GM12891 (cell line): ENCODE measurements around the gene GNAQ.

Experiments
- DNase-seq: peaks from one replicate; pipeline ENCODE4 v3.0.0; 2011; ENCODE audit warnings: low spot score; ENCODE audit not compliant: insufficient read length
- FAIRE-seq: peaks from 2 replicates; lab custom pipeline; 2011; peaks lifted over from hg19 to GRCh38; lab: Jason Lieb, UNC
- PAX5 ChIP-seq: IDR thresholded peaks from 2 replicates; pipeline ENCODE4 v1.6.1; 2011; ENCODE audit warnings: low read length, moderate library complexity, mild to moderate bottlenecking; ENCODE audit not compliant: insufficient read depth, severe bottlenecking
- POLR2A ChIP-seq: IDR thresholded peaks from 2 replicates; pipeline ENCODE4 v1.6.1; 2011; ENCODE audit warnings: low read depth, low read length, control low read depth
- POLR2AphosphoS5 ChIP-seq: IDR thresholded peaks from 2 replicates; pipeline ENCODE4 v1.6.1; 2011; ENCODE audit warnings: low read depth, low read length, control low read depth
- POU2F2 ChIP-seq: IDR thresholded peaks from 2 replicates; pipeline ENCODE4 v1.6.1; 2011; ENCODE audit warnings: low read depth, mild to moderate bottlenecking, control low read depth, low read length, moderate library complexity
- SPI1 ChIP-seq: IDR thresholded peaks from 2 replicates; pipeline ENCODE4 v1.6.1; 2011; ENCODE audit warnings: low read depth, low read length, control low read depth
- TAF1 ChIP-seq: IDR thresholded peaks from 2 replicates; pipeline ENCODE4 v1.6.1; 2011; ENCODE audit warnings: low read depth, low read length, control low read depth

The GNAQ gene

GRCh38 chr9:77996696-77997095 lies 34.9 kb downstream of the GNAQ start:
- no peak for DNase-seq
- TF ChIP-seq PAX5, result no peak
- no peak for TF ChIP-seq TAF1
- TF ChIP-seq SPI1, result no peak
- TF ChIP-seq POLR2A, result no peak
- no peak for TF ChIP-seq POLR2AphosphoS5
- no peak for TF ChIP-seq POU2F2
- FAIRE-seq, result no peak

- FAIRE-seq, result no peak
- TF ChIP-seq SPI1 (no peak), POLR2A (no peak), POLR2AphosphoS5 (no peak), POU2F2 (no peak), TAF1 (no peak), PAX5 (no peak)
- no peak for DNase-seq
These were observed 40.4 kb downstream of the GNAQ start for GRCh38 chr9:77991191-77991590.

DNA sequence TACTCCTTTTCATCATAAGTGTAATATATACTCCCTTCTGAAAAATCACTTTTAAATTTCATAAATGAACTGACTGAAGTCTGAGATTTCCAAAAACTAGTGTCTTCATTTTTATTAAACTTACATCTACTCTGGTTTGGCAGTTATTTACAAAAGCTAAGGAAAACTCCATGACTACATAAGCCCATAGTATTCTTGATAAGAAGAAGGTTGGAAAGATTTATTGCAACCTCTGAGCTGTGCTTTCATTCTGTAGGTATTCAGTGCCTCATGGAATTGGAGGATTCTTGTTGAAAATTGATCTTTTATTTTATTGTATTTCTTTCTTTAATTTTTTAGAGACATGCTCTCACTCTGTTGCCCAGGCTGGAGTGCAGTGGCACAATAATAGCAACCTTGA lies 41.7 kb downstream of the GNAQ start:
- no peak for FAIRE-seq
- DNase-seq, result no peak
- TF ChIP-seq PAX5 (no peak), TAF1 (no peak), POLR2AphosphoS5 (no peak), POLR2A (no peak), POU2F2 (no peak), SPI1 (no peak)

GRCh38 chr9:77989458-77989857 lies 42.2 kb downstream of the GNAQ start:
- TF ChIP-seq POU2F2 (no peak), SPI1 (no peak), TAF1 (no peak)
- DNase-seq (no peak), FAIRE-seq (no peak)

- no peak for FAIRE-seq
- DNase-seq, result no peak
- TF ChIP-seq POLR2A, result no peak
- TF ChIP-seq POLR2AphosphoS5, result no peak
- TF ChIP-seq TAF1, result no peak
- TF ChIP-seq PAX5, result no peak
- no peak for TF ChIP-seq POU2F2
- TF ChIP-seq SPI1, result no peak
These were observed 43.0 kb downstream of the GNAQ start for GRCh38 chr9:77988630-77989029.

DNA sequence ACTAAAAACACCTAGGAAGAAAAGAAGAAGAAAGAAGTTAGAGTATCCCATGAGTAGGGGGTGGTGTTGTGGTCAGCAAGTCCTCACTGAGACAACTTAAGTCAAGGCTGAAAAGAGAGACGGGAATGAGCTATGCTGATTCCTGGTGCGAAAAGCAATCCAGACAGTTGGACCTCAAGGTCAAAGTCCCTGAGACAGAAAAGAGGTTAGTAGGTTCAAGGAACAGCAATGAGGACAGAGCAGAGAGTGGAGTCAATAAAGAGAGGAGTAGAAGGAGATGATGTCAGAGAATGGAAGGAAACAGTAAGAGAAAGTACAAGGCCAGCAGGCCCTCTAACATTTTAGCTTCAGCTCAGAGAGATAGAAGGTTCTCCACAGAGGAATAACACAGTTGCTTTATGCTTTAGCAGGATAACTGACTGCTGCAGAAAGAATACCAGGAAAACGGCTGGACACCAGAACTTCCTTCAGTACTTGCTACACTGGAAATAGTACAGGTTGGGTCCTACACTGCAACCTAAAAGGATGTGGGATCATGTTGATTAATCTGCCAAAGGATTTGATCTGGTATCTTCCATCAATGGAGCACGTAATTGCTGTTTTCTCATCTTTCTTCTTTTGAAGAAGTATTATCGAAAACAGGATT lies 43.6 kb downstream of the GNAQ start:
- TF ChIP-seq POLR2AphosphoS5, result no peak
- TF ChIP-seq TAF1, result no peak
- TF ChIP-seq POU2F2, result no peak
- no peak for TF ChIP-seq POLR2A
- no peak for TF ChIP-seq SPI1
- no peak for TF ChIP-seq PAX5
- DNase-seq, result no peak
- no peak for FAIRE-seq

DNA sequence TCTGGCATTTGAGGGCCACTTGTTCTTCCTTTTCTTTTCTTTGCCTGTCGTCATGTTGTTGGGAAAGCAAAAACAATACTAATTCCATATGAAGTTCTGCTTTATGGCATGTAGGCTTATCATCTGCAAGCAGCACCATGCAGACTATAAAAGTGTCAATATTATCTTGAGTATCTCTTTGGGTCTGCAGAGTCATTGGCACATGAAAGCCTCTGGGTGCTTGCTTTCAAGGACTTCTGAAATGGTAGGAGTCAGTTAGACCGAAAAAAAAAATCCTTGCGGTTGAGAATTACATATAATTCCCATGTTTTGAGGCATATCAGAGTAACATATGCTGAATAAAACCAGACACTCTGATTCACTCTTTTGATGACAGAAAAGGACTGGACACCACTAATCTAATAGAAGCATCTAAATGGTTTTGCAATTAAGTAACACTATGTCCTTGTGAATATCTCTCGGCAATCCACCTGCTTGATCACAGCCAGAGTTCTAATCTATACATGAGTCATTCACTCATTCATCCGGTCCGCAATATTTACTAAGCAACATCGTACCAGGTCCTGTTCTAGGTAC lies 44.4 kb downstream of the GNAQ start:
- FAIRE-seq, result no peak
- TF ChIP-seq POLR2AphosphoS5 (no peak), TAF1 (no peak), POLR2A (no peak), PAX5 (no peak), POU2F2 (no peak), SPI1 (no peak)
- no peak for DNase-seq

DNA sequence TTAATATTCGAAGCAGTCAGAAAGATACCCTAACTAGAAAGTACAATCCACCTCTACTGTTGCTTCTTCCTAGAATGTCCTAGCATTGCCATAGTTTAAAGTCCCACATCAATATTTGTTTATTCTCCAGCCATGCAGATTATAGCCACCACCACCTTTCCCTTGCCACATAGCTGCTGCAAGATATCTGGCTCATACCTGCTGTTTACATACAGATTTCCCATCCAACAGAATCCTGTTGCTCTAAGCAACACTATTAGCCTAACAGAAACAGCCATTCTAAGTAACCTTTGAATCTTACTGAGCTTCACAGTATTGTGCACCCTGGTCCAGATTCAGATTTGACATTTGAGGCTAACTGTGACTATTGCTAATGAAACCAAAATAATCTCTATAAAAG lies 45.6 kb downstream of the GNAQ start:
- DNase-seq (no peak), FAIRE-seq (no peak)
- TF ChIP-seq POLR2AphosphoS5 (no peak), POLR2A (no peak), SPI1 (no peak), POU2F2 (no peak), PAX5 (no peak), TAF1 (no peak)

GRCh38 chr9:77983320-77983662 lies 48.3 kb downstream of the GNAQ start:
- FAIRE-seq (no peak), DNase-seq (no peak)
- TF ChIP-seq SPI1 (no peak), PAX5 (no peak), POLR2AphosphoS5 (no peak), POLR2A (no peak), TAF1 (no peak), POU2F2 (no peak)

- DNase-seq, result no peak
- FAIRE-seq, result no peak
- TF ChIP-seq TAF1 (no peak), POU2F2 (no peak), POLR2AphosphoS5 (no peak), POLR2A (no peak), SPI1 (no peak), PAX5 (no peak)
These were observed 48.9 kb downstream of the GNAQ start for GRCh38 chr9:77982581-77983319.

DNA sequence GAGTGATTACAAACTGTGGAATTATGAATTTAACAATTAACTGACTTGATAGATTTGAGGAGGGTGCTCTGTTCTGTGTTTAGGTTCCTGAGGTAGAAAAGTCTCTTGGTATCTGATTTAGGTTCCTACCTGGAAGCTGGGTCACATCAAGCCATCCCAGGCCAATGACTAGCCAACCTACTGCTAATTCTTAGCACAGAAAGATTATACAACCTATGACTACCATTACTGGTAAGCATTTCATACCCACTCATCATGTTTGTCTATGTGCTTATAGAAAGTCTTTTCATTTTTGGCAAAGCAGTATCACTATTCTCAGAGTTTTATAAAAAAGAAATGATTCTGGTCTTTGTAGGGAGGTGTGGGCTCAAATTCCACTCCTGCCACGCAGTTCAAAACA lies 49.7 kb downstream of the GNAQ start:
- TF ChIP-seq PAX5, result no peak
- no peak for TF ChIP-seq POLR2A
- TF ChIP-seq TAF1, result no peak
- no peak for TF ChIP-seq POU2F2
- TF ChIP-seq POLR2AphosphoS5, result no peak
- no peak for TF ChIP-seq SPI1
- no peak for DNase-seq
- FAIRE-seq, result no peak
